Lung (tissue), 12 donors: ENCODE data around the gene TSPAN13. TPM values are rescaled to one million over a fixed set of nuclear protein-coding genes. Genes with fewer than 3 reads are reported as not detected.

ENCODE experiments used
- ATAC-seq: fragments of 200-7000 bp; cut with Tn5 transposase; one replicate; pipeline ENCODE4 v1.9.1; 2020; ENCODE audit warnings: moderate number of reproducible peaks; ENCODE audit not compliant: insufficient read depth, low FRiP score
- DNase-seq, 3 donors: peaks; one replicate each; pipeline ENCODE4 v3.0.0-alpha.2; 2013 to 2017
- H3K27ac ChIP-seq, 2 donors: one replicate each; pipeline ENCODE4 v1.5.1; 2013; ENCODE audit warnings: mild to moderate bottlenecking in 2 of 2, moderate library complexity in 2 of 2, control low read depth in 1 of 2, inconsistent platforms in 1 of 2, low read depth in 1 of 2, low read length in 1 of 2
- H3K27me3 ChIP-seq, 3 donors: one replicate each; pipeline ENCODE4 v1.5.1; 2013; ENCODE audit warnings: low read length in 2 of 3; ENCODE audit not compliant: control insufficient read depth in 3 of 3, insufficient read depth in 3 of 3
- H3K36me3 ChIP-seq, 4 donors: one replicate each; pipeline ENCODE4 v1.5.1; 2013; ENCODE audit warnings: low read length in 4 of 4, mild to moderate bottlenecking in 1 of 4, moderate library complexity in 1 of 4; ENCODE audit not compliant: control insufficient read depth in 4 of 4, insufficient read depth in 4 of 4
- H3K4me1 ChIP-seq, 5 donors: one replicate each; pipeline ENCODE4 v1.5.1; 2013; ENCODE audit warnings: low read length in 5 of 5, mild to moderate bottlenecking in 2 of 5, moderate library complexity in 1 of 5; ENCODE audit not compliant: control insufficient read depth in 5 of 5, insufficient read depth in 5 of 5
- H3K4me3 ChIP-seq: one replicate; pipeline ENCODE4 v1.5.1; 2013; ENCODE audit warnings: mild to moderate bottlenecking, control low read depth, moderate library complexity
- H3K9ac ChIP-seq, 2 donors: one replicate each; pipeline ENCODE4 v1.5.1; 2013; ENCODE audit warnings: low read length in 2 of 2, control low read depth in 1 of 2; ENCODE audit not compliant: insufficient read depth in 1 of 2
- H3K9me3 ChIP-seq, 4 donors: one replicate each; pipeline ENCODE4 v1.5.1; 2013; ENCODE audit warnings: low read length in 3 of 4, mild to moderate bottlenecking in 1 of 4, moderate library complexity in 1 of 4; ENCODE audit not compliant: control insufficient read depth in 4 of 4, insufficient read depth in 3 of 4
- WGBS, 2 donors: extraction: QIAGEN DNeasy Blood & Tissue Kit; methylation state at CpG; one replicate each; pipeline ENCODE4 v1.1.7; 2013; 5-methylcytosine and 5-hydroxymethylcytosine counted together
- polyA plus RNA-seq, 2 donors: library from polyadenylated mRNA; stranded (reverse); fragments of 200-250 nt; gene quantifications; one replicate each; pipeline ENCODE4 v1.2.1, GENCODE V29; 2013
- total RNA-seq, 2 donors: library from RNA; depleted of rRNA in 1 of 2; stranded (reverse); fragments of >200 nt in 1 of 2; gene quantifications; one replicate each; pipeline ENCODE4 v1.2.1, GENCODE V29; 2014 to 2021
- TF ChIP-seq, protein P1 (sequence below): IDR thresholded peaks from 2 replicates; pipeline ENCODE4 v1.5.1; 2012; ENCODE audit warnings: mild to moderate bottlenecking; ENCODE audit errors: control extremely low read depth, extremely low read depth
- donor health status: control.
- donor health status: control.
- donor health status: Bipolar disorder and iron deficiency.
- donor health status: healthy.
- donor health status: DM: yes; HTN: yes; CAD: no.

The TSPAN13 gene
- total and polyA plus RNA-seq, 4 donors, result 81.1 to 143 (median 125) TPM

DNA sequence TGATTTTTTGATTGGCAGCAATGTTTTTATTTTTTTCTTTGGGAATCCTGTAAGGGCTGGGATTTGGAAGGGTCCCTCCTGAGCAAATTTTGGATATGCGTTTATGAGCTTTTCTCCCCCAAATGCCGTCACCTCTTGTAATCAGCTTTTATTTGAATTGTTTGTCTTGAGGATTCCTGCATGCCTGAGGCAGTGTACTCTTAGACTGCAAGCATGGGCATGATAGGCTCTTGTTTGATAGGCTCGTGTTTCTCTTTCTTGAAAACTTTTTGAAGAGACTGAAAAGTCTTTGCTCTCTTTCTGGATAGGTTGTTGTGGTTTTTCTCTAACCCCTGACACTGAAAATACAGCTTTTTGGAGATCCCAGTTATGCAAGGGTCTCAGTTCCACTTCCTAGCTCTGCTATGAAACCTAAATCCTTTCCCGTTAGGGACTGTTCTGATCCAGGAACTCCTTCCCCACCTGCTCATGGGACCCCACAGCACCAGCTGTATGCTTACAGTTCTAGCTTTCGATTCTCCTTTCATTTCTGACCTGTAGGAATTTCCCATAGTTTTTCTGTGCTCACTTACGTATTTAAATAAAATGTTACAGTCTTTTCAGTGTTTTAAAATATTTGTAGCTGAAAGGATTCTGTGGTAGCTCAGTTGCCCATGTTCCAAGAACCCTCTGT is 17.2 kb downstream of the TSPAN13 start:
- Histone ChIP-seq H3K27me3 (no peaks in the 10 kb centered on the region), H3K27ac (peak overlapping the region in 1 of 2 donors; percentile 22), H3K4me1 (peaks cover 0 to 9% (median 4%) of the 10 kb centered on the region in 5 donors), H3K36me3 (no peaks in the 10 kb centered on the region), H3K4me3 (no peak overlapping the region), H3K9ac (no peak overlapping the region), H3K9me3 (no peaks in the 10 kb centered on the region)
- WGBS, 2 donors, result 51 to 61% methylated on average over 6 of the region's 6 CpGs
- no peak for ATAC-seq
- no peak for DNase-seq
- TF ChIP-seq, protein P1, sequence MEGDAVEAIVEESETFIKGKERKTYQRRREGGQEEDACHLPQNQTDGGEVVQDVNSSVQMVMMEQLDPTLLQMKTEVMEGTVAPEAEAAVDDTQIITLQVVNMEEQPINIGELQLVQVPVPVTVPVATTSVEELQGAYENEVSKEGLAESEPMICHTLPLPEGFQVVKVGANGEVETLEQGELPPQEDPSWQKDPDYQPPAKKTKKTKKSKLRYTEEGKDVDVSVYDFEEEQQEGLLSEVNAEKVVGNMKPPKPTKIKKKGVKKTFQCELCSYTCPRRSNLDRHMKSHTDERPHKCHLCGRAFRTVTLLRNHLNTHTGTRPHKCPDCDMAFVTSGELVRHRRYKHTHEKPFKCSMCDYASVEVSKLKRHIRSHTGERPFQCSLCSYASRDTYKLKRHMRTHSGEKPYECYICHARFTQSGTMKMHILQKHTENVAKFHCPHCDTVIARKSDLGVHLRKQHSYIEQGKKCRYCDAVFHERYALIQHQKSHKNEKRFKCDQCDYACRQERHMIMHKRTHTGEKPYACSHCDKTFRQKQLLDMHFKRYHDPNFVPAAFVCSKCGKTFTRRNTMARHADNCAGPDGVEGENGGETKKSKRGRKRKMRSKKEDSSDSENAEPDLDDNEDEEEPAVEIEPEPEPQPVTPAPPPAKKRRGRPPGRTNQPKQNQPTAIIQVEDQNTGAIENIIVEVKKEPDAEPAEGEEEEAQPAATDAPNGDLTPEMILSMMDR, result no peak

GRCh38 chr7:16773326-16773725 is 19.8 kb downstream of the TSPAN13 start:
- Histone ChIP-seq H3K27me3 (no peaks in the 10 kb centered on the region), H3K9ac (no peak overlapping the region), H3K4me3 (no peak overlapping the region), H3K4me1 (peaks cover 0 to 7% (median 0%) of the 10 kb centered on the region in 5 donors), H3K36me3 (peaks cover 0 to under 1% (median 0%) of the 10 kb centered on the region in 4 donors), H3K27ac (no peak overlapping the region), H3K9me3 (no peaks in the 10 kb centered on the region)
- no peak for ATAC-seq
- DNase-seq, result no peak
- TF ChIP-seq, protein P1, result no peak
- WGBS, 2 donors, result 38 to 62% methylated on average over 2 of the region's 2 CpGs

- Histone ChIP-seq H3K36me3 (peaks cover 0 to 3% (median 0%) of the 10 kb centered on the region in 4 donors), H3K27ac (no peak overlapping the region), H3K4me1 (peaks cover 0 to 7% (median 0%) of the 10 kb centered on the region in 5 donors), H3K9ac (no peak overlapping the region), H3K9me3 (no peaks in the 10 kb centered on the region), H3K27me3 (no peaks in the 10 kb centered on the region), H3K4me3 (no peak overlapping the region)
- DNase-seq (no peak), ATAC-seq (no peak)
- TF ChIP-seq, protein P1, result no peak
- WGBS, 2 donors, result 92 to 97% methylated on average over 2 of the region's 2 CpGs
Measured at GRCh38 chr7:16773884-16774283, 20.3 kb downstream of the TSPAN13 start.
